ENCODE data around the gene MSH5. TPM values are rescaled to one million over a fixed set of nuclear protein-coding genes. Genes with fewer than 3 reads are reported as not detected.

MSH5 gene
- total and polyA plus RNA-seq, 2 of the 13 experiments (the other 11 are each of a cell fraction or from before 2014, with no cell fraction given): 10.2 to 38.7 TPM

GRCh38 chr6:31739639-31740396 lies at the start of gene MSH5 (continued):
- TF ChIP-seq ZNF691 (CRISPR knock-in tag; IDR thresholded peaks at IDR 0.05; ENCODE audit: borderline replicate concordance, low read depth) (peak; percentile 96), CEBPZ (IDR thresholded peaks at IDR 0.05; ENCODE audit: low read length) (no peak), KLF11 (CRISPR knock-in tag; IDR thresholded peaks at IDR 0.05) (peak; percentile 70; the same call in 1 of the 2 replicates), ZNF709 (CRISPR knock-in tag; IDR thresholded peaks at IDR 0.05) (peak; percentile 96), NFATC3 (CRISPR knock-in tag; IDR thresholded peaks at IDR 0.05) (peak; percentile 90), MZF1 (CRISPR knock-in tag; IDR thresholded peaks at IDR 0.05; ENCODE audit: borderline replicate concordance) (peak; percentile 46; the same call in 1 of the 2 replicates), SAFB2 (CRISPR knock-in tag; IDR thresholded peaks at IDR 0.05; ENCODE audit: borderline replicate concordance, low read depth) (peak; percentile 95), HMG20A (CRISPR knock-in tag; IDR thresholded peaks at IDR 0.05; ENCODE audit: borderline replicate concordance) (0 out of 2 replicates have a peak, but pooled peaks have one; percentile 16), GFI1 (CRISPR knock-in tag; IDR thresholded peaks at IDR 0.05; ENCODE audit: borderline replicate concordance) (peak; percentile 88), ISL2 (CRISPR knock-in tag; IDR thresholded peaks at IDR 0.05) (peak; percentile 58; the same call in 1 of the 2 replicates), ETS1 (CRISPR knock-in tag; IDR thresholded peaks at IDR 0.05) (peak; percentile 91; the same call in 1 of the 2 replicates), ZNF143 (CRISPR knock-in tag; IDR thresholded peaks at IDR 0.05) (no peak; the same call in none of the 2 replicates), ZBTB43 (CRISPR knock-in tag; conservative IDR thresholded peaks at IDR 0.05) (peak; percentile 67; the same call in 1 of the 2 replicates), NPAS2 (CRISPR knock-in tag; IDR thresholded peaks at IDR 0.05; ENCODE audit: borderline replicate concordance) (no peak), SRF (IDR thresholded peaks at IDR 0.05; ENCODE audit: low read depth, low read length) (peak; percentile 56; the same call in 1 of the 2 replicates), KLF16 (CRISPR knock-in tag; IDR thresholded peaks at IDR 0.05) (peak; percentile 77 to 79; a peak in 2 of 4 replicates), CBX2 (IDR thresholded peaks at IDR 0.05; ENCODE audit: low read depth, low read length) (no peak), CBX2 (CRISPR knock-in tag; IDR thresholded peaks at IDR 0.05; ENCODE audit: low read depth) (peak; percentile 98), ZNF83 (CRISPR knock-in tag; IDR thresholded peaks at IDR 0.05; ENCODE audit: borderline replicate concordance) (peak; percentile 73; the same call in 1 of the 2 replicates), ZNF264 (CRISPR knock-in tag; IDR thresholded peaks at IDR 0.05) (no peak; the same call in 1 of the 2 replicates), DDIT3 (CRISPR knock-in tag; IDR thresholded peaks at IDR 0.05) (0 out of 2 replicates have a peak, but pooled peaks have one; percentile 36), HDAC1 (CRISPR knock-in tag; IDR thresholded peaks at IDR 0.05) (peak; percentile 94), MAFF (IDR thresholded peaks at IDR 0.05; ENCODE audit: low read depth, low read length) (no peak)

Measured in HepG2 (cell line).